Chondrocyte (in vitro differentiated cells): ENCODE measurements around the gene TEAD1. TPM values are rescaled to one million over a fixed set of nuclear protein-coding genes. Genes with fewer than 3 reads are reported as not detected.

Experiments
- DNase-seq: peaks from one replicate; pipeline ENCODE4 v3.0.0; 2021; ENCODE audit warnings: mixed read lengths, low spot score
- H3K27ac Mint-ChIP-seq: one replicate; pipeline ENCODE4 v1.8.0; 2021; ENCODE audit warnings: mild to moderate bottlenecking, moderate library complexity, mixed read lengths; ENCODE audit not compliant: unreplicated experiment
- H3K27me3 Mint-ChIP-seq: 2 replicates; pipeline ENCODE4 v1.8.0; 2021; ENCODE audit warnings: low read depth, mixed read lengths
- H3K36me3 Mint-ChIP-seq: 2 replicates; pipeline ENCODE4 v1.8.0; 2021; ENCODE audit warnings: low read depth, mixed read lengths
- H3K4me1 Mint-ChIP-seq: 2 replicates; pipeline ENCODE4 v1.8.0; 2021; ENCODE audit warnings: low read depth, mild to moderate bottlenecking, mixed read lengths
- H3K4me3 Mint-ChIP-seq: one replicate; pipeline ENCODE4 v1.8.0; 2021; ENCODE audit warnings: mild to moderate bottlenecking, moderate library complexity, mixed read lengths; ENCODE audit not compliant: unreplicated experiment
- H3K9me3 Mint-ChIP-seq: 2 replicates; pipeline ENCODE4 v1.8.0; 2021; ENCODE audit warnings: low read depth, mixed read lengths
- CTCF ChIP-seq: fragments of 200-600 bp; sonication (generic); IDR thresholded peaks from 2 replicates; pipeline ENCODE4 v1.5.0; 2021; ENCODE audit warnings: antibody characterized with exemption, mild to moderate bottlenecking, moderate library complexity
- total RNA-seq: library from RNA; stranded (reverse); gene quantifications from 3 replicates; pipeline ENCODE4 v1.2.1, GENCODE V29; 2021

TEAD1 gene
- total RNA-seq, 1 donor from 2014 or later: 137 TPM

- peaks cover 47% of the 10 kb centered on the region for H3K4me1 Mint-ChIP-seq
- no peak for TF ChIP-seq CTCF
- no peaks in the 10 kb centered on the region for H3K9me3 Mint-ChIP-seq
- no peaks in the 10 kb centered on the region for H3K27me3 Mint-ChIP-seq
- no peak overlapping the region for H3K27ac Mint-ChIP-seq
- no peaks in the 10 kb centered on the region for H3K36me3 Mint-ChIP-seq
- H3K4me3 Mint-ChIP-seq: no peak overlapping the region
- no peak for DNase-seq
Measured at GRCh38 chr11:12748561-12748960, 74.3 kb downstream of the TEAD1 start.

GRCh38 chr11:12749442-12749841, 75.2 kb downstream of the TEAD1 start:
- Mint-ChIP-seq H3K27me3 (no peaks in the 10 kb centered on the region), H3K36me3 (no peaks in the 10 kb centered on the region), H3K9me3 (no peaks in the 10 kb centered on the region), H3K4me1 (peaks cover 53% of the 10 kb centered on the region), H3K4me3 (no peak overlapping the region), H3K27ac (no peak overlapping the region)
- no peak for TF ChIP-seq CTCF
- DNase-seq: no peak

GRCh38 chr11:12750181-12750580, 76.0 kb downstream of the TEAD1 start:
- Mint-ChIP-seq H3K27me3 (no peaks in the 10 kb centered on the region), H3K36me3 (no peaks in the 10 kb centered on the region), H3K4me1 (peaks cover 51% of the 10 kb centered on the region), H3K4me3 (no peak overlapping the region), H3K9me3 (no peaks in the 10 kb centered on the region), H3K27ac (no peak overlapping the region)
- TF ChIP-seq CTCF: no peak
- DNase-seq: no peak

- no peaks in the 10 kb centered on the region for H3K27me3 Mint-ChIP-seq
- peaks cover 49% of the 10 kb centered on the region for H3K4me1 Mint-ChIP-seq
- H3K4me3 Mint-ChIP-seq: no peak overlapping the region
- no peak for DNase-seq
- H3K27ac Mint-ChIP-seq: no peak overlapping the region
- H3K36me3 Mint-ChIP-seq: no peaks in the 10 kb centered on the region
- no peaks in the 10 kb centered on the region for H3K9me3 Mint-ChIP-seq
- peak; percentile 47 for TF ChIP-seq CTCF
Measured at GRCh38 chr11:12752868-12753524, 78.8 kb downstream of the TEAD1 start.

GRCh38 chr11:12754021-12754420, 79.8 kb downstream of the TEAD1 start:
- Mint-ChIP-seq H3K36me3 (no peaks in the 10 kb centered on the region), H3K27ac (no peak overlapping the region), H3K4me3 (no peak overlapping the region), H3K9me3 (no peaks in the 10 kb centered on the region), H3K4me1 (peaks cover 43% of the 10 kb centered on the region), H3K27me3 (no peaks in the 10 kb centered on the region)
- no peak for TF ChIP-seq CTCF
- no peak for DNase-seq
